Osteoblast (primary cell): Measurements from ENCODE around the gene FAM47E. TPM values are rescaled to one million over a fixed set of nuclear protein-coding genes. Genes with fewer than 3 reads are reported as not detected.

ENCODE experiments used
- DNase-seq: peaks from one replicate; pipeline ENCODE4 v3.0.0; 2011; ENCODE audit warnings: low spot score, mixed read lengths; ENCODE audit not compliant: insufficient read length; ENCODE audit errors: missing footprints
- H2AFZ ChIP-seq: 2 replicates; pipeline ENCODE4 v1.6.0; 2011; ENCODE audit warnings: mild to moderate bottlenecking, low read length
- H3K27ac ChIP-seq: 2 replicates; pipeline ENCODE4 v1.5.1; 2011; ENCODE audit warnings: mild to moderate bottlenecking, low read depth, low read length, moderate library complexity
- H3K27me3 ChIP-seq: 2 replicates; pipeline ENCODE4 v1.6.0; 2012; ENCODE audit warnings: mild to moderate bottlenecking, control low read depth, inconsistent platforms, low read length, moderate library complexity; ENCODE audit not compliant: insufficient read depth
- H3K36me3 ChIP-seq: 2 replicates; pipeline ENCODE4 v1.5.1; 2011; ENCODE audit warnings: mild to moderate bottlenecking, low read length, control low read depth, moderate library complexity; ENCODE audit not compliant: insufficient read depth
- H3K4me1 ChIP-seq: 2 replicates; pipeline ENCODE4 v1.5.1; 2011; ENCODE audit warnings: mild to moderate bottlenecking, low read length, control low read depth, moderate library complexity; ENCODE audit not compliant: insufficient read depth
- H3K4me2 ChIP-seq: 2 replicates; pipeline ENCODE4 v1.6.0; 2011; ENCODE audit warnings: mild to moderate bottlenecking, low read length; ENCODE audit not compliant: insufficient read depth
- H3K4me3 ChIP-seq: fragments of 200-600 bp; sonication (generic); 3 replicates; pipeline ENCODE4 v1.5.1; 2012; ENCODE audit warnings: mild to moderate bottlenecking, low read length, inconsistent platforms; ENCODE audit not compliant: insufficient read depth
- H3K79me2 ChIP-seq: 2 replicates; pipeline ENCODE4 v1.6.0; 2012; ENCODE audit warnings: mild to moderate bottlenecking, low read length, control low read depth, inconsistent platforms; ENCODE audit not compliant: insufficient read depth
- H3K9me3 ChIP-seq: 2 replicates; pipeline ENCODE4 v1.5.1; 2011; ENCODE audit warnings: low read depth, low read length, control low read depth
- H4K20me1 ChIP-seq: 2 replicates; pipeline ENCODE4 v1.6.0; 2012; ENCODE audit warnings: mild to moderate bottlenecking, low read length, control low read depth; ENCODE audit not compliant: insufficient read depth
- CTCF ChIP-seq: IDR thresholded peaks from 2 replicates; pipeline ENCODE4 v1.5.1; 2011; ENCODE audit warnings: mild to moderate bottlenecking, low read depth, low read length, moderate library complexity; ENCODE audit errors: extremely low read depth
- total RNA-seq: library from RNA; depleted of rRNA; stranded (reverse); fragments of >200 nt; gene quantifications from 2 replicates; pipeline ENCODE4 v1.2.3, GENCODE V29; 2012

FAM47E gene
- total RNA-seq, 1 donor: 0.36 TPM

GRCh38 chr4:76232681-76233080 is 18.8 kb upstream of the FAM47E start:
- H3K9me3 ChIP-seq: no peaks in the 10 kb centered on the region
- no peaks in the 10 kb centered on the region for H3K4me1 ChIP-seq
- H3K79me2 ChIP-seq: no peaks in the 10 kb centered on the region
- H2AFZ ChIP-seq: no peak overlapping the region
- DNase-seq: no peak
- no peaks in the 10 kb centered on the region for H3K36me3 ChIP-seq
- no peak overlapping the region for H3K4me3 ChIP-seq
- peaks cover 4% of the 10 kb centered on the region for H3K27me3 ChIP-seq
- H3K27ac ChIP-seq: no peak overlapping the region
- H3K4me2 ChIP-seq: no peak overlapping the region
- H4K20me1 ChIP-seq: no peaks in the 10 kb centered on the region
- TF ChIP-seq CTCF: no peak

- TF ChIP-seq CTCF: no peak
- Histone ChIP-seq H3K4me3 (no peak overlapping the region), H3K4me2 (no peak overlapping the region)
Measured at GRCh38 chr4:76233083-76233482, 18.4 kb upstream of the FAM47E start.

GRCh38 chr4:76233529-76233928 is 18.0 kb upstream of the FAM47E start:
- Histone ChIP-seq H3K9me3 (no peaks in the 10 kb centered on the region), H3K79me2 (no peaks in the 10 kb centered on the region), H3K4me1 (no peaks in the 10 kb centered on the region), H3K27ac (no peak overlapping the region), H3K36me3 (no peaks in the 10 kb centered on the region), H3K4me2 (no peak overlapping the region), H2AFZ (no peak overlapping the region), H3K4me3 (no peak overlapping the region), H3K27me3 (peaks cover 4% of the 10 kb centered on the region), H4K20me1 (no peaks in the 10 kb centered on the region)
- no peak for DNase-seq
- TF ChIP-seq CTCF: no peak

More at GRCh38 chr4:76233083-76233482, 18.4 kb upstream of the FAM47E start:
- Histone ChIP-seq H4K20me1 (no peaks in the 10 kb centered on the region), H3K9me3 (no peaks in the 10 kb centered on the region), H3K79me2 (no peaks in the 10 kb centered on the region), H3K36me3 (no peaks in the 10 kb centered on the region), H3K27ac (no peak overlapping the region), H3K27me3 (peaks cover 4% of the 10 kb centered on the region), H3K4me1 (no peaks in the 10 kb centered on the region), H2AFZ (no peak overlapping the region)
- no peak for DNase-seq

- no peaks in the 10 kb centered on the region for H4K20me1 ChIP-seq
- no peak overlapping the region for H3K4me3 ChIP-seq
- no peak overlapping the region for H2AFZ ChIP-seq
Measured at GRCh38 chr4:76233967-76234678, 17.4 kb upstream of the FAM47E start.

More at GRCh38 chr4:76233967-76234678, 17.4 kb upstream of the FAM47E start:
- no peaks in the 10 kb centered on the region for H3K9me3 ChIP-seq
- H3K79me2 ChIP-seq: no peaks in the 10 kb centered on the region
- H3K27ac ChIP-seq: no peak overlapping the region
- no peak for DNase-seq
- H3K27me3 ChIP-seq: peaks cover 3% of the 10 kb centered on the region
- H3K4me1 ChIP-seq: no peaks in the 10 kb centered on the region
- H3K4me2 ChIP-seq: no peak overlapping the region
- no peaks in the 10 kb centered on the region for H3K36me3 ChIP-seq
- TF ChIP-seq CTCF: no peak
